Midbrain (tissue), 1 donor: ENCODE results near the gene FAM167B.
"Not testable (repeated sequence)": the region's sequence is repeated elsewhere in the genome, so short reads cannot be mapped to it uniquely, and the experiment has no call there.

Experiments
- DNase-seq: peaks from one replicate; lab custom pipeline; 2025; lab: John Stamatoyannopoulos, UW

FAM167B gene

DNA sequence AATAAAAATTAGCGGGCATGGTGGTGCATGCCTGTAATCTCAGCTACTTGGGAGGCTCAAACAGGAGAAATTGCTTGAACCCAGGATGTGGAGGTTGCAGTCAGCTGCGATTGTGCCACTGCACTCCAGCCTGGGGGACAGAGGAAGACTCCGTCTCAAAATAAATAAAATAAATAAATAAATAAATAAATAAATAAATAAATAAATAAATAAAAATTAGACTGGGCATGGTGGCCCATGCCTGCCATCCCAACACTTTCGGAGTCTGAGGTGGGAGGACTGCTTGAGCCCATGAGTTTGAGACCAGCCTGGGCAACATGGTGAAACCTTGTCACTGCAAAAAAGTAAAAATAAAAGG, 16.2 kb downstream of the FAM167B start:
- DNase-seq = not testable (repeated sequence)

DNA sequence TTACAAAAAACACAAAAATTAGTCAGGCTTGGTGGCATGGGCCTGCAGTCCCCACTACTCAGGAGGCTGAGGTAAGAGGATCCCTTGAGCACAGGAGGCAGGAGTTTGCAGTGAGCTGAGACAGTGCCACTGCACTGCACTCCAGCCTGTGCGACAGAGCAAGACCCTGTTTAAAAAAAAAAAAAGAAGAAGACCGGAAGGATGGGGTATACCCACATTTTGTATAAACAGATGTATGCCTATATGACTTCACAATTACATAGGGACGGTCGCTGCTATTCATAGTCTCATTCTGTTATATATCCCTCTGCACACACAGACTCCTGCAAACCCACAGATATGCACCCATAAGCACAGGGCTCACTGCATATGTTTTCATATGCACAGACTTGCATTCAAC, 16.7 kb downstream of the FAM167B start:
- DNase-seq = no peak

DNA sequence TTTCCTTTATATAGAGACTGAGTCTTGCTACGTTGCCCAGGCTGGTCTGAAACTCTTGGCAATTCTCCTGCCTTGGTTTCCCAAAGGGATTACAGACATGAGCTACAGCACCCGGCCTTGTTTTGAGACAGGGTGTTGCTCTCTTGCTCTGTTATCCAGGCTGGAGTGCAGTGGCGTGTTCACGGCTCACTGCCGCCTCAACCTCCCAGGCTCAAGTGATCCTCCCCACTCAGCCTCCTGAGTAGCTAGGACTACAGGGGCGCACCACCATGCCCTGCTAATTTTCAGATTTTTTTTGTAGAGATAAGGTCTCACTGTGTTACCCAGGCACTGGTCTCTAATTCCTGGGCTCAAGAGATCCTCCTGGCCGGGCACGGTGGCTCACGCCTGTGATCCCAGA, 18.8 kb downstream of the FAM167B start:
- DNase-seq = no peak

DNA sequence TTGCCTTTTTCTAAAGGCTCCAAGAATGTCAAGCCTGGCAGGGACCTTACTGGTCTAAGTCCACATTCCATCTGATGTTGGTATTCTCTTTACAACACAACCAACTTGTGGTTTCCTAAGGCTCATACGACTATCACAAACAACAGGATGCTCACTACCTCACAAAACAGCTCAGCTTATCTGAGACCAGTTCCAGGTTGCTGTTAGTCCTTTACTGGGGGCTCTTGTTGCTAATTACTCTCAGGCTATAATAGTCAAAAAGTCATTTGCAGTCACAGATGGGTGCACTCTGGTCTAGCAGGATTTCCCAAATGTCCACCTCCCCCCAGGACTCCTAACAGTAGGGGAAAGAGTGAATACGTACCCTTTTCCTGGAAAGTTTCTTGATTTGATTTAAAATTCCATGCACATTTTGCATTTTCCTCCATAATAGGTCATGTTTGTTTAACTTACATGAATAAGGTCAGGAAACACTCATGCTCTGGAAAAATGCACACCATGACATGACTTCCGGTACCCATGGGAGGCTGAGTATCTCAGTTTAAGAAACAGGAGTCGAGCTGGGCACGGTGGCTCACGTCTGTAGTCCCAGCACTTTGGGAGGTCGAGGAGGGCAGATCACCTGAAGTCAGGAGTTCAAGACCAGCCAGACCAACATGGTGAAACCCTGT, 20.0 kb downstream of the FAM167B start:
- no peak for DNase-seq

DNA sequence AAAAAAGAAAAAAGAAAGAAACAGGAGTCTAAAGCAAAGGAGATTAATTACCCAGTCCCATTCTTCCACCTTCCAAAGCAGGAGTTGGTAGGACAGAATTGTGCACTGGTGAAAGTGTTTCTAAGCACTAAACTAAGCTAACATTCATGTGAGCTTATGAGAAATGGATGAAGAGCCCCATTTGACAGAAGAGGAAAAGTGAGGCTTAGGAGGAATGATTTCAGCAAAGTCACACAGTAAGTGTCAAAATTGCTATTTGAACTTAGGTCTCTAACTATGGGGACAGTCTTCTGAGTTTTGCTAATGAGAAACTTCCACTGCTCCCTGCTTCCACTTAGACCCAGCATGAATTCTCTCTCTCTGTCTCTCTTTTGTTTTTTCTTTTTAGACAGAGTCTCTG, 22.7 kb downstream of the FAM167B start:
- no peak for DNase-seq

DNA sequence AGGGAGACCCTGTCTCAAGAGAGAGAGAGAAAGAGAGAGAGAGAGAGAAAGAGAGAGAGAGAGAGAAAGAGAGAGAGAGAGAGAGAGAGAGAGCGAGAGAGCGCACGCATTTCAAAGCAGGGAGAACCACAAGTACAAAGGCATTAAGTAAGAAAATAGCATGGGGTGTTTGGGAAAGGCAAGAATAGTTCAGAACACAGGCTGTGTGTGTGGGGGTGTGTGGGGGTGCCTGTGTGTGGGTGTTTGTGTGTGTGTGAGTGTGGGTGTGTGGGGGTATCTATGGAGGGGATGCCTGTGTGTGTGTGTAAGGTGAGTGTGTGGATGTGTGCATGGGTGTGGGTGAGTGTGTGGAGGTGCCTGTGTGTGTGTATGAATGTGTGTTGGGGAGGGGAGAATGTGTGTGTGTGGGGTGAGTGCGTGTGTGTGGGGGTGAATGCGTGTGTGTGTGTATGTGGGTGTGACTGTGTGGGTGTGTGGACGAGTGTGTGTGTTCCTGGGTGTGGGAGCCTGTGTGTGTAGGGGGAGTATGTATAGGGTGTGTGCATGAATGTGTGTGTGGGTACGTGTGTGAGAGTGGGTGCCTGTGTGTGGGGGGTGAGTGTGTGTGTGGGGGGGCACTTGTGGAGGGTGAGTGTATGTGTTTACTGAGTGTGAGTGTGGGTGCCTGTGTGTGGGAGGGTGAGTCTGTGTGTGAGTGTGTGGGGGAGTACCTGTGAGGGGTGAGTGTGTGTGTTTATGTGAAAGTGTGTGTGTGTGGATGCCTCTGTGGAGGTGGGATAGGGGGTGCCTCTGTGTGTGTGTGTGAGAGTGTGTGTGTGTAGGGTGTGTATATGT, 25.8 kb downstream of the FAM167B start:
- DNase-seq = no peak

DNA sequence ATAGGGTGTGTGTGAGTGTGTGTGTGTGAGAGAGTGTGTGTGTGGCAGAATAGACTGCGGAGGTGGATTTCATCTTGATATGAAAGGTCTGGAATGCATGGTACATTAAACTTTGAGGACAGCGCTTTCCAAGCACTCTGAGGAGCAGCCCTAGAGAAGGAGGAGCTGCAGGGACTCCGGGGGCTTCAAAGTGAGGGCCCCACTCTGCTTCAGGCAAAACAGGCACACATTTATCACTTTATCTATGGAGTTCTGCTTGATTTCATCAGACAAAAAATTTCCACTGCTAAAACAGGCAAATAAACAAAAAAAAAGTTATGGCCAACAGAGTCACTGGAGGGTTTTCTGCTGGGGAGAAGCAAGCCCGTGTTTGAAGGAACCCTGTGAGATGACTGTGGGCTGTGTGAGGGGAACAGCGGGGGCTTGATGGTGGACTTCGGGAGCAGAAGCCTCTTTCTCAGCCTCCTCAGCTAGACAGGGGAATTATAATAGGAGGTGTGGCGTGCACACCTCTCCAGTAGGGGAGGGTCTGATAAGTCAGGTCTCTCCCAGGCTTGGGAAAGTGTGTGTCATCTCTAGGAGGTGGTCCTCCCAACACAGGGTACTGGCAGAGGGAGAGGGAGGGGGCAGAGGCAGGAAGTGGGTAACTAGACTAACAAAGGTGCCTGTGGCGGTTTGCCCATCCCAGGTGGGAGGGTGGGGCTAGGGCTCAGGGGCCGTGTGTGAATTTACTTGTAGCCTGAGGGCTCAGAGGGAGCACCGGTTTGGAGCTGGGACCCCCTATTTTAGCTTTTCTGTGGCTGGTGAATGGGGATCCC, 26.6 kb downstream of the FAM167B start:
- no peak for DNase-seq

DNA sequence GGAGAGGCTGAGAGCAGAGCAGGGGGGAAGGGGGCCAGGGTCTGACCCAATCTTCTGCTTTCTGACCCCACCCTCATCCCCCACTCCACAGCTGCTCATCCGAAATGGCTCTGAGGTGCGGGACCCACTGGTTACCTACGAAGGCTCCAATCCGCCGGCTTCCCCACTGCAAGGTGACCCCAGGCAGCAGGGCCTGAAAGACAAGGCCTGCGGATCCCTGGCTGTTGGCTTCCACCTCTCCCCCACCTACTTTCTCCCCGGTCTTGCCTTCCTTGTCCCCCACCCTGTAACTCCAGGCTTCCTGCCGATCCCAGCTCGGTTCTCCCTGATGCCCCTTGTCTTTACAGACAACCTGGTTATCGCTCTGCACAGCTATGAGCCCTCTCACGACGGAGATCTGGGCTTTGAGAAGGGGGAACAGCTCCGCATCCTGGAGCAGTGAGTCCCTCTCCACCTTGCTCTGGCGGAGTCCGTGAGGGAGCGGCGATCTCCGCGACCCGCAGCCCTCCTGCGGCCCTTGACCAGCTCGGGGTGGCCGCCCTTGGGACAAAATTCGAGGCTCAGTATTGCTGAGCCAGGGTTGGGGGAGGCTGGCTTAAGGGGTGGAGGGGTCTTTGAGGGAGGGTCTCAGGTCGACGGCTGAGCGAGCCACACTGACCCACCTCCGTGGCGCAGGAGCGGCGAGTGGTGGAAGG, 27.8 kb downstream of the FAM167B start:
- DNase-seq = no peak

DNA sequence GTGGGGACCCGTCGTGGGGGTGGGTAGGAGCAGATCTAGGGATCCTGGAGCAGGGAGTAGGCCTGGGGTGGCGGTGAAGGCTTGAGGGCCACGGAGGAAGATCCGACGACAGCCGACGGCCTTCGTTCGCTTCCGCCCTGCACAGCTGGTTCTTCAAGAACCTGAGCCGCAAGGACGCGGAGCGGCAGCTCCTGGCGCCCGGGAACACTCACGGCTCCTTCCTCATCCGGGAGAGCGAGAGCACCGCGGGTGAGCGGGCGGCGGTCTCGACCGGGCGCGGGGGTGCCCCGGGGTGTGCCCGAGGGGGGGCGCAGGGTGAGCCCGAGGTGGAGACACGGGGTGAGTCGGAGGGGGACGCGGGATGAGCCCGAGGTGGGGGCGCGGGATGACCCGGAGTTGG, 28.4 kb downstream of the FAM167B start:
- DNase-seq = no peak

DNA sequence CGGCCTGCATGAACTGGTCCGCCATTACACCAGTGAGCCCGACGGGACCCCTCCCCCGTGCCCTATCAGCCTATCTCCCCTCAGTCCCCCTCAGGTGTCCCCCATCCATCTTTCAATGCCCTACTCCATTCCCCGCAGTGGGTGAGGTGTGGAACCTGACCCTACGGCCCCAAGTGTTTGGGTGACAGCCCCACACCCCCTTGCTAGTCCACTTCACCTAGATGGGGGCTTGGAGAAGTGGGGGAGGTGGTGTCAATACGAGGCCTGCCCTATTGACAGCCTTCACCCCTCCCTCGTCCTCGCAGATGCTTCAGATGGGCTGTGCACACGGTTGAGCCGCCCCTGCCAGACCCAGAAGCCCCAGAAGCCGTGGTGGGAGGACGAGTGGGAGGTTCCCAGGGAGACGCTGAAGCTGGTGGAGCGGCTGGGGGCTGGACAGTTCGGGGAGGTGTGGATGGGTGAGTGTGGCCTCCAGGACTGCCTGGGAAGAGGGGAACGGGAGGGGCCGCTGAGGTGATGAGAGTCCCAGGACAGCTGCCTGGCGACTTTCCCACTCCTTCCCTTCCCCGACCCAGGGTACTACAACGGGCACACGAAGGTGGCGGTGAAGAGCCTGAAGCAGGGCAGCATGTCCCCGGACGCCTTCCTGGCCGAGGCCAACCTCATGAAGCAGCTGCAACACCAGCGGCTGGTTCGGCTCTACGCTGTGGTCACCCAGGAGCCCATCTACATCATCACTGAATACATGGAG, 29.2 kb downstream of the FAM167B start:
- no peak for DNase-seq

DNA sequence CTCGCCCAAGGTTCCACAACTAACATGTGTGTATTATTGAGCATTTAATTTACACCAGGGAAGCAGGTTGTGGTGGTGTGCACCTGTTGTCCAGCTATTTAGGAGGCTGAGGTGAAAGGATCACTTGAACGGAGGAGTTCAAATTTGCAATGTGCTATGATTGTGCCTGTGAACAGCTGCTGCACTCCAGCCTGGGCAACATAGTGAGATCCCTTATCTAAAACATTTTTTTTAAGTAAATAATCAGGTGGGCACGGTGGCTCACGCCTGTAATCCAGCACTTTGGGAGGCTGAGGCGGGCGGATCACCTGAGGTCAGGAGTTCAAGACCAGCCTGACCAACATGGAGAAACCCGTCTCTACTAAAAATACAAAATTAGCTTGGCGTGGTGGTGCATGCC, 37.8 kb downstream of the FAM167B start:
- DNase-seq = not testable (repeated sequence)

DNA sequence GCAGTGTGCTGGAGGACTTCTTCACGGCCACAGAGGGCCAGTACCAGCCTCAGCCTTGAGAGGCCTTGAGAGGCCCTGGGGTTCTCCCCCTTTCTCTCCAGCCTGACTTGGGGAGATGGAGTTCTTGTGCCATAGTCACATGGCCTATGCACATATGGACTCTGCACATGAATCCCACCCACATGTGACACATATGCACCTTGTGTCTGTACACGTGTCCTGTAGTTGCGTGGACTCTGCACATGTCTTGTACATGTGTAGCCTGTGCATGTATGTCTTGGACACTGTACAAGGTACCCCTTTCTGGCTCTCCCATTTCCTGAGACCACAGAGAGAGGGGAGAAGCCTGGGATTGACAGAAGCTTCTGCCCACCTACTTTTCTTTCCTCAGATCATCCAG, 38.6 kb downstream of the FAM167B start:
- DNase-seq = no peak

DNA sequence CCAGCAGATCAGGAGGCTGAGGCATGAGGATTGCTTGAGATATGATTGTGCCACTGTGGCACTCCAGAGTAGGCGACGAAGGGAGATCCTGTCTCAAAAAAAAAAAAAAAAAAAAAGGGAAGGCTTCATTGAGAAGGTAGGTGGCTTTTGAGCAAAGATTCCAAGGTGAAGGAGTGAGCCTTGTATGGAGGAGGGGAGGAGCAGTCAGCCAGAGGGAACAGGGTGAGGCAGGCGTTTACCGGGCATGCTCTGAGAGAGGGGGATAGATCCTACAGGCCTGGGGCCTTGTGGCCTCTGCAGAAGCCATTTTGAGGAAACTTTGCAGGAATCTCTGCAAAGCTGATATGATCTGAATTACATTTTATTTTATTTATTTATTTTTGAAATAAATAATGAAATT, 39.7 kb downstream of the FAM167B start:
- DNase-seq = no peak

DNA sequence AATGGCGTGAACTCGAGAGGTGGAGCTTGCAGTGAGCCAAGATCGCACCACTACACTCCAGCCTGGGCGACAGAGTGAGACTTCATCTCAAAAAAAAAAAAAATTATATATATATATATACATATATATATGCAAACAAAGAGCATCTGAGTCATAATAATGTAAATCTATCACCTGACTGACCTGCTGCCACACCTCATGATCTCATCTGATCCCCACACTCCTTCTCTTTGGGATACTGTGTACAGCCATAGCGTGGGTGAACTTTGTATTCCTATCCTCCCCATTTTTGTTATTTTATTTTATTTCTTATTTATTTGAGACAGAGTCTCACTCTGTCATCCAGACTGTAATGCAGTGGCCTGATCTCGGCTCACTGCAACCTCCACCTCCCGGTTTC, 42.2 kb downstream of the FAM167B start:
- DNase-seq = no peak

DNA sequence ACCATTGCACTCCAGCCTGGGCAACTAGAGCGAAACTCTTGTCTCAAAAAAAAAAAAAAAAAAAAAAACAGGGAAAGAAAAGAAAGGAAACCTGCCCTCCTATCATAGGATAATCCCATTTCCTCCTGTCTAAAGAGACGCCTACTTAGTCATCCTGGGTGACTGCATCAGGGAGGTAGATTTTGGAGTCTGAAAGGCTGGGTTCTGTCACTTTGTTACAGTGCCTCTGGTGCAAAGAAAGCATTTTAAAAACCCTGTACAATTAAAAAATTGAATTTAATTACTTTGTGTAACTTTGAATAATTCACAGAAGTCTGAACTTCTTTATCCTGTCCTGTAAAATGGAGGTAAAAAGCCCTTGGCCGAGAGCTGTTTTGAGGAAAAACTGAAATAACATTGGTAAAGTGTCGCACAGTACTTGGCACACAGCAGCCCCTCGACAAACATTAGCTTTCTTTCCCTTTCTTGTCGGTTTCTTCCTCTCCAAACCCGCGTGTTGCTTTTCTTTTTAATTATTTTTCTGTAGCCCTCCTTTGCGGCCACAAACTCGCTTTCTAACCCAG, 44.2 kb downstream of the FAM167B start:
- DNase-seq = no peak

DNA sequence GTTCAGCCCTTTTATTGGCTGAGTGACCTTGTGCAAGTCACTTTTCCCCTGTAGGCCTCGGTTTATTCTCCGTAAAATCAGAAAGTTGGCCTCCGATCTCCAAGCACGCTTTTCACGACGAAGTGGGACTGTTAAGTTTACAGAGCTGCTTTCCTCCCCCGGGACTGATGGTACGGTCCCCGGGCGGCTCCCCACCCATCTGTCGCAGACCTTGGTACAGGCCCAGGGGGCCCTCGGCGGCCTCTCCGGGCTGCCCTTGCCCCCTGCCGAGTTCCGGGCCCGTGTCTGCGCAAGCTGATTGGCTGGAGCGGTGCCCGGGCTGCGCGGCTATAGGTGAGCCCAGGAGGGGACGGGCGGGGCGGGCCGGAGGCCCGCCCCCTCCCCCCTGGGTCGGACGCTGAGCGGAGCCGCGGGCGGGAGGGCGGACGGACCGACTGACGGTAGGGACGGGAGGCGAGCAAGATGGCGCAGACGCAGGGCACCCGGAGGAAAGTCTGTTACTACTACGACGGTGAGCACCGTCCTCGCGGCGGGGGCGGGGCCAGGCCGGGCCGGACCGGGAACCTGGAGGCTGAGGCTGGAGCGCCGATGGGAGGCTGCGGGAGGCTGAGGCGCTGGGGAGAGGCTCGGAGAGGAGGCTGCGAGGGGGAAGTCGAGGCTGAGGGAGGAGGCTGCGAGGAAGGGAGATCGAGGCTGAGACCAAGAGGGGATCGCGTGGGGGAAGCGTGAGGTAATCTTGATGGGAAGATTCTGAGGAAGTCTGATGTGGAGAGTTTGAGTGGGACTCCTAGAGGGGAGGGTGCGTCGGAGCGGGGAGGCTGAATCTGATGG, 44.9 kb downstream of the FAM167B start, which contains the start of gene HDAC1:
HDAC1 (plus strand) TSS at position 376 of the 831 bp plus-strand sequence; CDS start at position 463, 87 bp downstream.
- DNase-seq = peak; percentile 85

DNA sequence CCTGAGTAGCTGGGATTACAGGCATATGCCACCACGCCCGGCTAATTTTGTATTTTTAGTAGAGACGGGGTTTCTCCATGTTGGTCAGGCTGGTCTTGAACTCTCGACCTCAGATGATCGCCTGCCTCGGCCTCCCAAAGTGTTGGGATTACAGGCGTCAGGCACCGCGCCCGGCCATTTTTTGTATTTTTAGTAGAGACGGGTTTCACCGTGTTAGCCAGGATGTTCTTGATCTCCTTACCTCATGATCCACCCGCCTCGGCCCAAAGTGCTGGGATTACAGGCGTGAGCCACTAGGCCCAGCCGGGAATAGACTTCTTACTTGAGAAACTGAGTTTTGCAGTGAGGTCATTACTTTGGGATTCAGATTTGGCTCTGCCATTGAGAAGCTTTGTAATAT, 51.2 kb downstream of the FAM167B start:
- not testable (repeated sequence) for DNase-seq
